HG03139 (cell line): ENCODE data around the gene ESPN.

Source experiments
- ATAC-seq: cut with Tn5 transposase; IDR thresholded peaks from one replicate; pipeline ENCODE4 v1.9.1; 2021; ENCODE audit not compliant: unreplicated experiment

The ESPN gene

DNA sequence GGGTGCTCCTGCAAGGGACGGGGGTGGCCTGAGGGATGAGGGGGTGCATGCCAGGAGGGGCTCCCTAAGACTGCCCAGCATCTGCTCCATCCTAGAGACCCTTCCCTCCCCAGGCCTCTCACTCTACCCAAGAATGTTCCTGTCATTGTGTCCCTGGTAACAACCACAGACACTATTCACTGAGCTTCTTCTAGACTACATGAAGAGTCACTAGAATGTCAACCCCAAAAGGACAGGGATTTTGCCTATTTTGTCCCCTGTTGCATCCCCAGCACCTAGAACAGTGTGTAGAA is 38.5 kb downstream of the ESPN start:
- ATAC-seq = no peak

DNA sequence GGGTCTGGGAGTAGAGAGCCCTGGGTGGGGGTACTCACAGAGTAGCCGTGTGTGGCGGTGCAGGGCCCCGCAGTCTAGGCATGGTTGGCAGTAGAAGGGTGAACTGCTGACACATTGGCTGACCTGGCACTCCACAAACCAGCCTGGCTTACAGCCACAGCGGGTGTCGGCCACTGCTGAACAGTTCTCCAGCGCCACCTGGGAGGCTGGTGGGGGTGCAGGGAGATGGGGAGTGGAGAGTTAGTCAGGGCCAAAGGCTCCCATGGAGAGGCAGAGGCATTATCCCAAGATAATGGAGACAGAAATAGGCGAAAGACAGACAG is 39.9 kb downstream of the ESPN start:
- no peak for ATAC-seq

DNA sequence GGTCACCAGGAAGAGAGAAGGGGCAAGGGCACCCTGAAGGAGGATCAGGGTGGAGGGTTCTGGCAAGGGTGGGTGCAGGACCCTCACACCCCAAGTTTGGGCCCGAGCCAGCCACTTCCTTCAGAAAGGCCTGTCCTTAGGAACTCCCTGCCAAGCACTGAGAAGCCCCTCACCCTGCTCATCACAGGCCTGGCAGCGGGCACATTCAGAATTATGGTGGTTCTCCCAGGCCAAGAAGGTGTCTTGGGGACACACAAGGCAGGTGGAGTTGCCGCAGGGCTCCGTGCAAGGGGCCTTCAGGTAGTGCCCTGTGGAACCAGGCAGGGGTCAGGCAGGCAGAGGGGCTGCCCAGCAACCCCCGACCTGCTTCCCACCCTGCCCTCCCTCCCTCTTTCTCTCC is 40.3 kb downstream of the ESPN start:
- no peak for ATAC-seq

DNA sequence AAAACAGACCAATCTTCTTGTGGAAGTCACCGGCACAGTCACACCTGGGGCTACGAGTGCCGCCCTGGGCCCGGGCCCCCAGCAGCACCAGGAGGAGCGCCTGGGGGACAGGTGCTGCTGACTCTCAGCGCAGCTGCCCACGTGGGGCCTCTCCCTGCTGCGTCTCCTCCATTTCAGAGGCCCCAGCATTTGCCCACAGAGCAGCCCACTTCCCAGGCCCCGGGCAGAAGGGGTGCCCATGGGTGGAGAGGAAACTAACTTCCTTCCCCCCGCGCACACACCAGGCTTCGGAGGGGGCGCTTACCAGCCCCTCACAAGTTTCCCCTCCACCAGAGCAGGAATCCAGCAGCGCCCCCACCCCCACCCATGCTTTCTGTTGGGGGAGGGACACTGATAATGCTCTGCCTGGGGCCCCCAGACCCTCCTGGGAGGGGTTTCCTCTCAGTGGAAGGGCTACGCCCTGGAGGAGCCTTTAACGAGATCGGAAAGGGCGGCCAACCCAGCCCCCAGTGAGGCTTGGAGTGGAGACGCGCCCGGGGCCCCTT is 41.0 kb downstream of the ESPN start:
- no peak for ATAC-seq

GRCh38 chr1:6466023-6466422 is 41.4 kb downstream of the ESPN start, which contains the start of gene TNFRSF25:
TNFRSF25 (minus strand) TSS chr1:6466173; CDS start chr1:6466107, 66 bp downstream.
- no peak for ATAC-seq

DNA sequence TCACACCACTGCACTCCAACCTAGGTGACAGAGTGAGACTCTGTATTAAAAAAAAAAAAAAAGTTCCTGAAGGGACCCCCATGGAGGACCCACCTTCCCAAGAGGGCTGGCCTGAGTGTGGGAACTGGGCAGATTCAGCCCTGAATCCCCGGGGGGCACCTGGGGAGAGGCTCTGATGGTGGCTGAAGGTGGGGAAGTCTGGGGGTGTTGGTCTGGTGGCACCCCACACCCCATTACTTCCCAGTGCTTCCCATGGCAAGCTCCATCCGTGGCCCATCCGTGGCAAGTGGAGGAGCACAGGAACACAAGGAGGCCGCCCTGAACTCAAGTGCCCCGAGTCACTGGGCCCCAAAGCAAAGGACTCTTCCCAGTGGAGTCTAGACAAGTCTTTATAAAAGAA is 42.2 kb downstream of the ESPN start:
- no peak for ATAC-seq

DNA sequence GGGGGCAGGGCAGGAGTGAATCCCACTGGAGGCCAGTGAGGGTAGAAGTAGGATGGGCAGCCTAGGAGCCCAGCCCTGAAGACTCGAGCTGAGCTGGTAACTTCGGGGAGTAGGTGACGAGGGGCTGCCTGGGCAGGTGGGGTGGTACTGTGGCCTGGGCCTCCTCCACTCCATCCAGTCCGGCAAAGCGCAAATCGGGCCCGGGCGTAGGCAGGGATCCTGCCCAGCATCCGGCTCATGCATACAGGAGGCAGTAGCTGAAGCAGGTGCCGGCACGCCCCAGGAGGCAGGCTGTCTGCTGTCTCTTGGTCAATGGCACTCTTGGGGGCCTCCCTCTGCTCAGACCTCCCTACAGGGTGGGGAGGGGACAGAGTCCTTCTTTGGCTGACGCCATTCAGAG is 42.6 kb downstream of the ESPN start:
- ATAC-seq = no peak

DNA sequence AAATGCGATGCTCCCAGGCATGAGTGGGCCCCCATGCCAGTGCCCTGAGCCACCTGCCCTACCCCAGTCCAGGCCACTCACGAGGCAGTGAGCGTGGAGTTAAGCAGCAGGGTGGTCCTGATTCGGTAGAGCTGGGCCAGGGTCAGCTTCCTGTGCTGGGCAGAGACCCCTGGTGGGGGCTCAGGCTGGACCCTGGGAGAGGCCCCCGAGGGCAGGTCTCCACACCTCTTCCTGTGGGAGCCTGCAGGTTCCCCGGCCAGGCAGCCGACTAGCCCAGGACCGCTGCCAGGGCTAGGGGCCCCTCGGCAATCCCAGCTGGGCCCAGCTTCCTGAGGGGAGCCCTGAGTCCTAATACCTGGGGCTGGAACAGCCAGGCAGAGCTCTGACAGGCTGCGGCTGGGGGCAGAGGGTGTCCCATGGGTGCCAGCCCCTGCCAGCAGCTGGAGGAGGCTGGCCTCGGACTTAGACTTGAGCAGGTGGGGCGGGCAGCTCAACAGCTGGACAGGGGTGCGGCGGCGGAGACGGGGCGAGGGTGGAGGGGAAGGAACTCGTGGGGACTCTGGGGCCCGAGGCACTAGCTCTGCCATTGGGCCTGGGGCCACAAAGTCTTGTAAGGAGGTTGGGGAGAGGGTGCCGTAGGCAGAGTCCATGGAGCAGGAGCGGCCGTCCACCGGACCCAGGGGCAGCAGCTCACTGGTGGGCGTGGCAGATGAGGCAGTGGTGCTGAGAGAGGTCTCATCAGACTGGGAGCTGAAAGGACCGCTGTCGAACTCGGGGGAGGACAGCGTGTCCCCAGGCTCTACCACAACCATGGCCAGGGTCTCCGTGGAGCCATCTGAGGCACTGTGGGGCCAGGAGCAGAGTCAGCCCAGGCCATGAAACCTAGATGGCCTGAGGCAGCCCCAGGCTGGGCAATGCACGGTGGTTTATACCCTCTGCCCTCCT is 43.4 kb downstream of the ESPN start:
- ATAC-seq = no peak

GRCh38 chr1:6468729-6469461 is 44.3 kb downstream of the ESPN start:
- ATAC-seq = no peak

DNA sequence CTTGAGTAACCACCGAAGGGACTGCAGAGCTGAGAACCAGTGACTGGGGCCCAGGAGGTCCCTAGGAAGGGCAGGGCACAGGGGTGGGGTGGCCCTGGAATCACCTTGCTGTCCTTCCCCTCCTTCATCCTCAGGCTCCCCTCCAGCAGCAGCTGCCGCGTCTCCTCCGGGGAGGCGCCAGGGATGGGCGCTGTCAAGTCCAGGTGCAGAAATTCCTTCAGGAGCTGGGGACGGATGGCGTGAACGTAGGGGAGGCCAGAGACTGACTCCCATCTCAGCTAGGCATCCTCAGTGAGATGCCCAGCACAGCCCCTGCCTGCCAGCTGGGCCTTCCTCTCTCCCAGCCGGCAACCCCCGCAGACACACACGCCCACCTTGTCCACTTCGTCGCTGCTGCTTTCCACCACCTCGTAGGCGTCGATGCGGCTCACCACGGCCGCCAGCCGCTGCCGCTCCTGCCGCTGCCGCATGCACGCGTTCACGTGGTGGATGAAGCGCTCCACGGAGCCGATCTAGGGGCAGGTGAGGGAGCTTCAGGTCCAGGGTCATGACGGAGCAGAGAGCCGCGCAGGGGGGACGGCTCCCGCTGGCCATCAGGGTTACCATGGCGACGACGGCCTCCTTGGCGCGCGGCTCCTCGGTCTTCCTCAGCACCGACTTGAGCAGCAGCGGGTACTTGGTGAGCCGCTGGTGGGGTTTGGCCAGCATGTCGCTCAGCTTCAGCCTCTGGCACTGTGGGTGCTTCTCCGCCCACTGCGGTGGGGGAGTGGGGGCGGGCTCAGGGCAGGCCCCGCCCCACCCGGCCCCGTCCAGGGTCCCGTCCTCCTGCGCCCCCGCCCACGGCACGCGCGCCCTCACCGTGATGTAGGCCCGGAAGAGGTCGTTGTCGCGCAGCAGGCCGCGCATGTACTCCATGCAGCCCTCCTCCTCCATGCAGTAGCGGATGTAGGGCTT is 45.8 kb downstream of the ESPN start:
- ATAC-seq = no peak

- no peak for ATAC-seq
These were observed 46.8 kb downstream of the ESPN start for GRCh38 chr1:6471086-6471969.

GRCh38 chr1:6471970-6472368 is 47.4 kb downstream of the ESPN start:
- ATAC-seq = no peak

- no peak for ATAC-seq
These were observed 47.8 kb downstream of the ESPN start for GRCh38 chr1:6472391-6472790.

- no peak for ATAC-seq
These were observed 48.6 kb downstream of the ESPN start for GRCh38 chr1:6473156-6473555.

DNA sequence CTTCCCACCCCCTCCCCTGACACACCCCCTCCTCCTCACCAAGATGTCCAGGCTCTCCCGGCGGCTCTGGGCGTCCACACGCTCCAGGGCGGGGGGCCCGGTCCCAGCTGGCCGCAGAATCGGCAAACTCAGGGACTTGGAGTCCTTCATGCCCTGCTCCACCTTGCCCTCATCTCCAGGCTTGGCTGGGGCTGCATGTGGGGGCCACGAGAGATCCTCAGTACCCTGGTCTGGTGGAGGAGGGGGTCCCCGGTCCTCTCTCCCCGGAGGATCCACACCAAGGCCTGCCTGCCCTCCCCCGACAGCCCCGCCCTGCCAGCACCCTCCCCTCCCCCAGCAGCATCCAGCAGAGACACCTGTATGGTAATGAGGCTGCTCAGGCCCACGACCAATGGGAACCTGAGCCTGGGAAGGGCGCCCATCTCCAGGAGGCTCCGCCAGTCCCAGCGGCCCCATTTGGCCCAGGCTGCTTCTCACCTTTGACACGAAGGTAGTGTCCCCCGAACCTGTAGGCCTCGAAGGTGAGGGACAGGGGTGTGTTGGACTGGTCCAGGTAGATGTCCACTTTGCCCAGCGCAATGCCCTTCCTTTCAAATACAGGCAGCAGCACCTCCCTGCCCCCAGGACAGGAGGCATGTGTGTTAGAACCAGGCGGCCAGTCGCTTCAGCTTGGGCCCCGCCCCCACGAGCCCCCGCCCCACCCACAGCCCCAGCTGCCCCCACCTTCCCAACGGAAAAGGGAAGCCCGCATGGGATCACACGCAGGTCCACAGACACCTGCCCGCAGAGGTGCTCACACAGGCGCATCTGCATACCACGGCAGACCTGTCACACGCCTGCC is 49.6 kb downstream of the ESPN start:
- no peak for ATAC-seq

DNA sequence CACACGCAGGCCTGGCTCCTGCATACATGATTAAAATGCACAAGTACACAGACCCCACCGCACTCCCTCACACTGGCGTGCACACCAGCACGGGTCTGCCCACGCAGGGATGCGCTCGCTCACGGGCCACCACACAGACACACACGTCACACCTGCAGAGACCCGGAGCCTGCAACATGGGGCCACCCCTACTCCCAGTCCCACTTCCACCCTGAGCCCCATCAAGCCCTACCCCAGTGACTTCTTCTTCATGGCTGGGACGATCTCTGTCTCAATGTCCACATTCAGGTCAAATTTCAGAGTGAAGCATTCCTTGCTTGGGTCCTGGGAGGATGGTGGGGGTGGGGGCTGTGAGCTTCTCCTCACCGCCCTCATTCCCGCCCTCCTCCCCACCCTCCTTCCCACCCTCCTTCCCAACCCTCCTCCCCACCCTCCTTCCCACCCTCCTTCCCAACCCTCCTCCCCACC is 50.3 kb downstream of the ESPN start:
- ATAC-seq = no peak

DNA sequence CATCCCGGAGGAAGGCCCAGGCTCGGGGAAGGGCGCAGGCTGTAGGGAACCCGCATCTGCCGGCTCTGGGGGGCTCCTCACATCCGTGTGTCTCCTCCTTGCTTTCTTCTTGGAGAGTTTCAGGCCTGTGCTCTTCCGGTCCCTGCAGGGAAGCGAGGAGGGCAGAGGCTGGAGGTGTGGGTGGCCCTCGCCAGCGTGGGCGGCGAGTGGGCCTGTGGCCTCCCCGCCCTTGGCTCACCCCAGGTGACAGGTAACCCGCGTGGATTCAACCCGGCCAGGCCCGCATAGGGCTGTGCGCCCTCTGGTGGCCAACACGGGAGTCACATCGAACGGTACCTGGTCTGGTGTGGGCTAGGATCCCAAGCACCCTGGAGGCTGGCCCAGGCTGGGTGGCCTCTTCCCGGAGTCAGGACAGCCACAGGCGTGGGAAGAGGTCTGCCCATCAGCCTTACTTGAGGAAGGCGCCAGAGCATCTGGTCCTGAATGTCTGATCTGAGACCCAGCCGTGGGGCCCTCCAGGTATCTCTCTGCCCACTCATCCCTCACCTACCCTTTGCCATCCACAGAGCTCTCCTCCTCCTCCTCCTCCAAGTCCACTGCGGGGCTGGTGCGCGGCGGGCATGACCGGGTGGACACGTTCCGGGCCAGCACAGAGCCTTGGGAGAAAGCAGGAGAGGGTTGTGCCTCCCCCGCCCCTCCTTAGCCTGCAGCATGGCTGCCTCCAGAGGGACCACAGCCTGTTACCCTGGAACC is 51.0 kb downstream of the ESPN start:
- ATAC-seq = no peak

DNA sequence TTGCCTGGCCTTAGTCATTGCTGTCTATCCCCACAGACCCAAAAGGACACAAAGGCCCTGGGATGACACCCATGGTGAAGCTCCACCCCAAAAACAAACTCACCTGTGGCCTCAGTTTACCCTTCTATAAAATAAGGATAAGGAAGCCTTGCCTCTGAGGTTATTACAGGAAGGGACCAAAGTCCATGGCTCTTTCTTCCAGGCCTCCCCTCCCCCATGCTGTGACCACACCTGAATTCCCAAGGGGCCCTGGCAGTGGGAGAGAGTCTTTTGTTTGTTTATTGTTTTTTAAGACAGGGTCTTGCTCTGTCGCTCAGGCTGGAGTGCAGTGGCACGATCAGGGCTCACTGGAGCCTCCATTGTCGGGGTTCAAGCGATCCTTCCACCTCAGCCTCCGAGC is 51.9 kb downstream of the ESPN start:
- no peak for ATAC-seq
